Progenitor cell of endocrine pancreas (in vitro differentiated cells): ENCODE results near the gene GRPEL2. TPM values are rescaled to one million over a fixed set of nuclear protein-coding genes. Genes with fewer than 3 reads are reported as not detected.

Experiments
- DNase-seq: peaks from one replicate; pipeline ENCODE4 v3.0.0; 2021; ENCODE audit warnings: low spot score; ENCODE audit not compliant: unreplicated experiment
- H3K27ac Mint-ChIP-seq: 2 replicates; pipeline ENCODE4 v1.8.0; 2021; ENCODE audit warnings: mild to moderate bottlenecking, moderate library complexity, mixed read lengths
- H3K27me3 Mint-ChIP-seq: 2 replicates; pipeline ENCODE4 v1.8.0; 2021; ENCODE audit warnings: mixed read lengths
- H3K36me3 Mint-ChIP-seq: 2 replicates; pipeline ENCODE4 v1.8.0; 2022; ENCODE audit warnings: mixed read lengths; ENCODE audit not compliant: insufficient read depth
- H3K4me1 Mint-ChIP-seq: 2 replicates; pipeline ENCODE4 v1.8.0; 2021; ENCODE audit warnings: low read depth, mixed read lengths
- H3K4me3 Mint-ChIP-seq: 2 replicates; pipeline ENCODE4 v1.8.0; 2021; ENCODE audit warnings: low read depth, mild to moderate bottlenecking, moderate library complexity, mixed read lengths
- H3K9me3 Mint-ChIP-seq: 2 replicates; pipeline ENCODE4 v1.8.0; 2021; ENCODE audit warnings: low read depth, mixed read lengths
- CTCF ChIP-seq: fragments of 200-600 bp; sonication (generic); IDR thresholded peaks from one replicate; pipeline ENCODE4 v1.5.0; 2021; ENCODE audit warnings: antibody characterized with exemption, mild to moderate bottlenecking; ENCODE audit not compliant: unreplicated experiment
- total RNA-seq: library from RNA; stranded (reverse); gene quantifications from 2 replicates; pipeline ENCODE4 v1.2.1, GENCODE V29; 2021

GRPEL2 gene
- total RNA-seq, 1 donor from 2014 or later, result 17.6 TPM

- no peak for TF ChIP-seq CTCF
- DNase-seq, result no peak
- Mint-ChIP-seq H3K9me3 (no peaks in the 10 kb centered on the region), H3K27me3 (no peaks in the 10 kb centered on the region), H3K4me1 (peaks cover 8% of the 10 kb centered on the region), H3K27ac (no peak overlapping the region), H3K36me3 (no peaks in the 10 kb centered on the region), H3K4me3 (no peak overlapping the region)
Observed at GRCh38 chr5:149325166-149325735, 20.0 kb upstream of the GRPEL2 start.

DNA sequence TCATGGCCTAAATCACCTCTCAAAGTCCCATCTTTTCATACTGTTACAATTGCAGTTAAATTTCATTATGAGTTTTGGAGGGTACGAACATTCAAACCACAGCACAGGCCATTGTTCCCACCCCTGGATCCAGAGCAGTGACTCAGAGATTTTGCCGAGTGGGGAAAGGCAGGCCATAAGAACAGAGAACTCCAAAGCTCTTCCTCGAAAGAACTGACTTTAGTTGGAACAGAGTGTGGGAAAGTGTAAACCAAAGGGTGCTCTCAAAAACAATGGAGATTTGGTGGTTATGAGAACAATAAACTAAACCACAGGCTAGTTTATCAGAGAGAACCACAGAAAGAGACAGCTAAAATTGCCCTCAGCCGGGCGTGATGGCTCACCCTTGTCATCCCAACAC lies 19.4 kb upstream of the GRPEL2 start:
- Mint-ChIP-seq H3K27me3 (no peaks in the 10 kb centered on the region), H3K27ac (no peak overlapping the region), H3K36me3 (no peaks in the 10 kb centered on the region), H3K4me3 (no peak overlapping the region), H3K4me1 (peaks cover 5% of the 10 kb centered on the region), H3K9me3 (no peaks in the 10 kb centered on the region)
- TF ChIP-seq CTCF, result no peak
- DNase-seq, result no peak

GRCh38 chr5:149326611-149327010 lies 18.7 kb upstream of the GRPEL2 start:
- H3K36me3 Mint-ChIP-seq, result no peaks in the 10 kb centered on the region
- H3K27me3 Mint-ChIP-seq, result no peaks in the 10 kb centered on the region
- no peak overlapping the region for H3K27ac Mint-ChIP-seq
- no peaks in the 10 kb centered on the region for H3K9me3 Mint-ChIP-seq
- no peak overlapping the region for H3K4me3 Mint-ChIP-seq
- peaks cover 3% of the 10 kb centered on the region for H3K4me1 Mint-ChIP-seq
- no peak for TF ChIP-seq CTCF
- DNase-seq, result no peak

DNA sequence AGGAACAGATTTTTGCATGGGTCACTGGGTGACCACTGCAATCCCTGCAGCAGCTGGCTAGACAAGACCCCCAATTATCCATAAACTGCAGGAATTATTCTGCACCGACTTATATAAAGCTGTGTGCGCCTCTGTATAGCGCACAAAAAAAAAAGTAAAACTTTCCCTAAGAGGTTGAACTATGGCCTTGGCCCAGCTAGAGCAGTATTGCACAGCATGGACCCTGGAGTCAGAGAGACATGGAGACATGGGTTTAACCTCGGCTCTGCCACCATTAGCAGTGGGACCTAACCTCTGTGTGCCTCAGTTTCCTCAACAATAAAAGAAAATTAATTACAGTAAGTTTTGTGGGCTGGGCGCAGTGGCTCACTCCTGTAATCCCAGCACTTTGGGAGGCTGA lies 17.1 kb upstream of the GRPEL2 start:
- no peaks in the 10 kb centered on the region for H3K4me1 Mint-ChIP-seq
- TF ChIP-seq CTCF, result no peak
- no peak overlapping the region for H3K27ac Mint-ChIP-seq
- no peak for DNase-seq
- H3K9me3 Mint-ChIP-seq, result no peaks in the 10 kb centered on the region
- H3K27me3 Mint-ChIP-seq, result no peaks in the 10 kb centered on the region
- H3K36me3 Mint-ChIP-seq, result no peaks in the 10 kb centered on the region
- H3K4me3 Mint-ChIP-seq, result no peak overlapping the region

DNA sequence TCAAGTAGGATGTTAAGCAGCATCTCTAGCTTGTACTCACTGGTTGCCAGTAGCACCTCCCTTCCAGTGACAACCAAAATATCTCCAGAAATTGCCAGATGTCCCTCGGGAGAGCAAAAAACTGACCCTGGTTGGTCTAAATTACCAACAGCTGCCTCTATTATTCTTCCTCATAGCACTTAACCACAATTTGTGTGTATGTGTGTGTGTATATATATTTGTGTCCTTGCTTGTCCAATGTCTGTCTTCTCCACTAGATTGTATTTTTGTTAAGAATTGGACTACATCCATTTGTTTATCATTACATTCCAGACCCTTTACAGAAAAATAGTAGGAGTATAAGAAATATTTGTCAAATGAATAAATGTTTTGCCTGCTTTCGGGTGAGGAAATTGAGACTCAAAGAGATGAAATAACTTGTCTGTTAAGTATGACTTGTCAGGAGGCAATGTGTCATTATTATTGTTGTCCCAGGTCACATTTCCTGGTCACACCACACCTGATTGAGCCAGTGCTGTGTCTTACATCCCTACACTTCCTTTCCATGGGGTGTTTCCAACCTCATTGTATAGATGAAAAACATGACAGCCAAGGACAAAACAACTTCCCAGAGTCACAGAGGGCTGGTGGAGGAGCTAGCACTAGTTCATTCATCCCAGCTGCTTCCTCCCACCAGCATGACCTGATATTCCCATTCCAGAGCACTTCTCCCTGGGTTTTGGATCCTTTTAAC lies 11.4 kb upstream of the GRPEL2 start:
- no peaks in the 10 kb centered on the region for H3K9me3 Mint-ChIP-seq
- H3K27ac Mint-ChIP-seq, result no peak overlapping the region
- H3K27me3 Mint-ChIP-seq, result no peaks in the 10 kb centered on the region
- H3K4me3 Mint-ChIP-seq, result no peak overlapping the region
- no peak for DNase-seq
- TF ChIP-seq CTCF, result no peak
- H3K36me3 Mint-ChIP-seq, result no peaks in the 10 kb centered on the region
- H3K4me1 Mint-ChIP-seq, result peaks cover 4% of the 10 kb centered on the region
